H9 (cell line): ENCODE measurements around the gene JAG1. TPM values are rescaled to one million over a fixed set of nuclear protein-coding genes. Genes with fewer than 3 reads are reported as not detected.

Experiments used
- DNase-seq: peaks from one replicate; pipeline ENCODE4 v3.0.0-alpha.2; 2017
- H2AFZ ChIP-seq: one replicate; pipeline ENCODE4 v1.6.1; 2013; ENCODE audit warnings: mild to moderate bottlenecking, low read length, control low read depth, moderate library complexity
- H2AK5ac ChIP-seq: 2 replicates; pipeline ENCODE4 v1.6.1; 2013; ENCODE audit warnings: low read length, control low read depth, mixed read lengths; ENCODE audit not compliant: insufficient read length
- H2BK120ac ChIP-seq: one replicate; pipeline ENCODE4 v1.6.1; 2013; ENCODE audit warnings: low read depth, mild to moderate bottlenecking, low read length, control low read depth, inconsistent platforms; ENCODE audit not compliant: poor library complexity, severe bottlenecking
- H2BK12ac ChIP-seq: 2 replicates; pipeline ENCODE4 v1.6.1; 2013; ENCODE audit warnings: low read length, control low read depth, mixed read lengths, low read depth; ENCODE audit not compliant: insufficient read length
- H2BK15ac ChIP-seq: 2 replicates; pipeline ENCODE4 v1.6.1; 2013; ENCODE audit warnings: low read depth, low read length, control low read depth
- H2BK20ac ChIP-seq: one replicate; pipeline ENCODE4 v1.6.1; 2013; ENCODE audit warnings: low read depth, mild to moderate bottlenecking, low read length, control low read depth, inconsistent platforms; ENCODE audit not compliant: poor library complexity, severe bottlenecking
- H2BK5ac ChIP-seq: 2 replicates; pipeline ENCODE4 v1.6.1; 2013; ENCODE audit warnings: low read length, control low read depth, mixed read lengths; ENCODE audit not compliant: insufficient read length
- H3K14ac ChIP-seq: 2 replicates; pipeline ENCODE4 v1.6.1; 2013; ENCODE audit warnings: low read length, control low read depth; ENCODE audit not compliant: insufficient read depth
- H3K18ac ChIP-seq: 2 replicates; pipeline ENCODE4 v1.6.1; 2013; ENCODE audit warnings: low read depth, mild to moderate bottlenecking, mixed read lengths, low read length, control low read depth; ENCODE audit not compliant: insufficient read length
- H3K23ac ChIP-seq: 2 replicates; pipeline ENCODE4 v1.6.1; 2013; ENCODE audit warnings: low read length, control low read depth, mixed read lengths, low read depth; ENCODE audit not compliant: insufficient read length
- H3K23me2 ChIP-seq: 2 replicates; pipeline ENCODE4 v1.6.1; 2013; ENCODE audit warnings: low read depth, mild to moderate bottlenecking, mixed read lengths, low read length, control low read depth; ENCODE audit not compliant: insufficient read length, poor library complexity, severe bottlenecking
- H3K27ac ChIP-seq: 2 replicates; pipeline ENCODE4 v1.5.1; 2013; ENCODE audit warnings: low read length, control low read depth, mixed read lengths, low read depth; ENCODE audit not compliant: insufficient read length
- H3K27me3 ChIP-seq: 2 replicates; pipeline ENCODE4 v1.6.1; 2013; ENCODE audit warnings: low read length, control low read depth, inconsistent platforms; ENCODE audit not compliant: insufficient read depth
- H3K4ac ChIP-seq: 2 replicates; pipeline ENCODE4 v1.6.1; 2013; ENCODE audit warnings: low read depth, mild to moderate bottlenecking, control low read depth, inconsistent platforms, low read length, moderate library complexity
- H3K4me1 ChIP-seq: 2 replicates; pipeline ENCODE4 v1.6.1; 2013; ENCODE audit warnings: low read length, control low read depth, inconsistent platforms; ENCODE audit not compliant: insufficient read depth
- H3K4me2 ChIP-seq: 2 replicates; pipeline ENCODE4 v1.6.1; 2013; ENCODE audit warnings: low read length, control low read depth, mixed read lengths; ENCODE audit not compliant: insufficient read length, insufficient read depth
- H3K56ac ChIP-seq: 2 replicates; pipeline ENCODE4 v1.6.1; 2013; ENCODE audit warnings: low read depth, mild to moderate bottlenecking, mixed read lengths, low read length, control low read depth; ENCODE audit not compliant: insufficient read length
- H3K79me1 ChIP-seq: 2 replicates; pipeline ENCODE4 v1.6.1; 2013; ENCODE audit warnings: low read depth, mild to moderate bottlenecking, moderate library complexity, low read length, control low read depth, inconsistent platforms; ENCODE audit not compliant: insufficient read depth, poor library complexity, severe bottlenecking
- H3K79me2 ChIP-seq: 2 replicates; pipeline ENCODE4 v1.6.1; 2013; ENCODE audit warnings: low read length, control low read depth, inconsistent platforms; ENCODE audit not compliant: insufficient read depth
- H3K9ac ChIP-seq: 2 replicates; pipeline ENCODE4 v1.6.1; 2013; ENCODE audit warnings: low read length, control low read depth, mixed read lengths; ENCODE audit not compliant: insufficient read length; ENCODE audit errors: extremely low read depth
- H3K9me3 ChIP-seq: one replicate; pipeline ENCODE4 v1.6.1; 2013; ENCODE audit warnings: low read depth, low read length, inconsistent platforms; ENCODE audit not compliant: control insufficient read depth
- H3T11ph ChIP-seq: one replicate; pipeline ENCODE4 v1.6.1; 2013; ENCODE audit warnings: mild to moderate bottlenecking, low read length, control low read depth, inconsistent platforms
- H4K20me1 ChIP-seq: one replicate; pipeline ENCODE4 v1.6.1; 2013; ENCODE audit not compliant: control insufficient read depth, insufficient read length, insufficient read depth
- H4K5ac ChIP-seq: 2 replicates; pipeline ENCODE4 v1.6.1; 2013; ENCODE audit warnings: low read depth, mild to moderate bottlenecking, mixed read lengths, low read length, control low read depth; ENCODE audit not compliant: insufficient read length
- H4K8ac ChIP-seq: replicated peaks from 2 replicates; pipeline ENCODE4 v1.6.1; 2013; ENCODE audit warnings: low read length, control low read depth, mixed read lengths, low read depth; ENCODE audit not compliant: insufficient read length
- H4K91ac ChIP-seq: 2 replicates; pipeline ENCODE4 v1.6.1; 2013; ENCODE audit warnings: low read depth, mild to moderate bottlenecking, moderate library complexity, mixed read lengths, low read length, control low read depth; ENCODE audit not compliant: insufficient read length
- H3K27ac Mint-ChIP-seq, 3 experiments: 2 replicates in 2 of 3; 3 replicates in 1 of 3; pipeline ENCODE4 v1.8.0; 2020 to 2021; ENCODE audit warnings: mixed read lengths in 3 of 3, mild to moderate bottlenecking in 1 of 3, moderate library complexity in 1 of 3
- H3K27me3 Mint-ChIP-seq: 2 replicates; pipeline ENCODE4 v1.8.0; 2021; ENCODE audit warnings: low read depth, mild to moderate bottlenecking, moderate library complexity, mixed read lengths
- H3K36me3 Mint-ChIP-seq, 3 experiments: 2 replicates in 2 of 3; 3 replicates in 1 of 3; pipeline ENCODE4 v1.8.0; 2020 to 2021; ENCODE audit warnings: low read depth in 3 of 3, mixed read lengths in 3 of 3; ENCODE audit not compliant: insufficient read depth in 1 of 3
- H3K4me1 Mint-ChIP-seq, 2 experiments: 2 replicates each; pipeline ENCODE4 v1.8.0; 2020; ENCODE audit warnings: mixed read lengths in 2 of 2
- H3K4me3 Mint-ChIP-seq, 2 experiments: 2 replicates in 1 of 2; 3 replicates in 1 of 2; pipeline ENCODE4 v1.8.0; 2020 to 2021; ENCODE audit warnings: mild to moderate bottlenecking in 2 of 2, mixed read lengths in 2 of 2, moderate library complexity in 1 of 2
- H3K9me3 Mint-ChIP-seq, 2 experiments: 2 replicates in 1 of 2; 3 replicates in 1 of 2; pipeline ENCODE4 v1.8.0; 2020; ENCODE audit warnings: mild to moderate bottlenecking in 2 of 2, mixed read lengths in 2 of 2, moderate library complexity in 1 of 2
- WGBS: extraction: QIAGEN DNeasy Blood & Tissue Kit; methylation state at CpG from one replicate; pipeline ENCODE4 v1.1.7; 2013; ENCODE audit warnings: missing lambda C conversion rate, low lambda C conversion rate, mixed read lengths; ENCODE audit not compliant: insufficient read length; ENCODE audit errors: extremely low coverage; 5-methylcytosine and 5-hydroxymethylcytosine counted together
- total RNA-seq: library from RNA; stranded (reverse); gene quantifications from 2 replicates; pipeline ENCODE4 v1.2.1, GENCODE V29; 2021
- TF ChIP-seq, protein P1 (sequence below): fragments of 200-600 bp; sonication (generic); conservative IDR thresholded peaks from 3 replicates; pipeline ENCODE4 v1.8.0; 2021; ENCODE audit warnings: antibody characterized with exemption, mild to moderate bottlenecking

JAG1 gene
- total RNA-seq, 1 experiment from 2014 or later = 58.1 TPM

DNA sequence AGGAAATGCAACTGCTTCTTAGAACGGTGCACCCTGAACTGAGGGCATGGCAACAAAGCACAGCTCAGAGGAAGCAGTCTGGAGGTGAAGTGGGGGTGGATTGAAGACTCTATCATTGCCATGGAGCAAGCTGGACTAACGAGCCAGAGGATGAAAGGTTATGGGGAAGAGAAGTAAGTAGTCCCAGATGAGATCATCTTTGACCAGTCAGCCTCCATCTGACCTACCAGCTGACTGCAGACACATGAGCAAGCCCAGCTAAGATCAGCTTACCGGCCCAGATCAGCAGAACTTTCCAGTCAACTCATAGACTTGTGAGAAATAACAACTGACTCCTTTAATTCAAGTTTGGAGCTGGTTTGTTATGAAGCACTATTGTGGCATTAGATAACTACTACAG, 9.1 kb upstream of the JAG1 start:
- Histone ChIP-seq H3K18ac (no peak overlapping the region), H2AFZ (no peak overlapping the region), H3K27me3 (no peaks in the 10 kb centered on the region), H2BK20ac (no peak overlapping the region), H4K91ac (no peak overlapping the region), H3K9ac (no peak overlapping the region), H4K20me1 (no peaks in the 10 kb centered on the region), H3K9me3 (no peaks in the 10 kb centered on the region), H3K4ac (no peak overlapping the region), H3K23me2 (no peaks in the 10 kb centered on the region), H3K4me1 (no peaks in the 10 kb centered on the region; the same call in 1 of the 2 replicates), H4K8ac (no peak overlapping the region), H2BK120ac (no peak overlapping the region), H3K14ac (no peak overlapping the region), H3K23ac (no peak overlapping the region), H4K5ac (no peak overlapping the region), H2BK5ac (no peak overlapping the region), H3K56ac (no peak overlapping the region), H3K79me1 (no peaks in the 10 kb centered on the region), H3K79me2 (no peaks in the 10 kb centered on the region), H2BK15ac (no peak overlapping the region), H3T11ph (no peak overlapping the region), H2AK5ac (no peak overlapping the region), H3K27ac (no peak overlapping the region), H3K4me2 (no peak overlapping the region), H2BK12ac (no peak overlapping the region)
- DNase-seq = no peak
- WGBS = no CpG with 5 or more reads among the region's 3 CpGs
- H3K4me1 Mint-ChIP-seq = peaks cover 9 to 12% of the 10 kb centered on the region in 2 experiments
- no peaks in the 10 kb centered on the region; a peak in 1 of 7 replicates for H3K36me3 Mint-ChIP-seq
- no peak overlapping the region; a peak in 1 of 5 replicates for H3K4me3 Mint-ChIP-seq
- TF ChIP-seq, protein P1, sequence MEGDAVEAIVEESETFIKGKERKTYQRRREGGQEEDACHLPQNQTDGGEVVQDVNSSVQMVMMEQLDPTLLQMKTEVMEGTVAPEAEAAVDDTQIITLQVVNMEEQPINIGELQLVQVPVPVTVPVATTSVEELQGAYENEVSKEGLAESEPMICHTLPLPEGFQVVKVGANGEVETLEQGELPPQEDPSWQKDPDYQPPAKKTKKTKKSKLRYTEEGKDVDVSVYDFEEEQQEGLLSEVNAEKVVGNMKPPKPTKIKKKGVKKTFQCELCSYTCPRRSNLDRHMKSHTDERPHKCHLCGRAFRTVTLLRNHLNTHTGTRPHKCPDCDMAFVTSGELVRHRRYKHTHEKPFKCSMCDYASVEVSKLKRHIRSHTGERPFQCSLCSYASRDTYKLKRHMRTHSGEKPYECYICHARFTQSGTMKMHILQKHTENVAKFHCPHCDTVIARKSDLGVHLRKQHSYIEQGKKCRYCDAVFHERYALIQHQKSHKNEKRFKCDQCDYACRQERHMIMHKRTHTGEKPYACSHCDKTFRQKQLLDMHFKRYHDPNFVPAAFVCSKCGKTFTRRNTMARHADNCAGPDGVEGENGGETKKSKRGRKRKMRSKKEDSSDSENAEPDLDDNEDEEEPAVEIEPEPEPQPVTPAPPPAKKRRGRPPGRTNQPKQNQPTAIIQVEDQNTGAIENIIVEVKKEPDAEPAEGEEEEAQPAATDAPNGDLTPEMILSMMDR = no peak
- H3K27me3 Mint-ChIP-seq = no peaks in the 10 kb centered on the region
- H3K27ac Mint-ChIP-seq = no peak overlapping the region
- no peaks in the 10 kb centered on the region; a peak in 1 of 5 replicates for H3K9me3 Mint-ChIP-seq
